NCI-H1048 (cell line): Measurements from ENCODE around the gene CRELD1.

Source experiments
- DNase-seq: peaks from one replicate; lab custom pipeline; 2025; lab: John Stamatoyannopoulos, UW

Gene CRELD1

DNA sequence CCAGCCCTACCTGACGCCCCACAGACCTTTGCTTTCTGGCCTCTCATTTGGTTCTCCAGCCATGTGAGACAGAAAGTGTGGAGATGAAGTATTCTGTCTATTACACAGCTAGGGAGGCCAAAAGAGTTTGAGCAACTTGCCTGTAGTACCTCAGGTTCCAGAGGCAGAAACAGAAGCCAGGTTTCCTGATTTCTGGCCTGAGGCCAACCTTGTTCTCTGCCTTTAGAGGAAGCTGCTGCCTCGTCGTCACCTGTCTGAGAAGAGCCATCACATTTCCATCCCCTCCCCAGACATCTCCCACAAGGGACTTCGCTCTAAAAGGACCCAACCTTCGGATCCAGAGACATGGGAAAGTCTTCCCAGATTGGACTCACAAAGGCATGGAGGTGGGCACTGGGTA is 27.2 kb upstream of the CRELD1 start:
- no peak for DNase-seq

DNA sequence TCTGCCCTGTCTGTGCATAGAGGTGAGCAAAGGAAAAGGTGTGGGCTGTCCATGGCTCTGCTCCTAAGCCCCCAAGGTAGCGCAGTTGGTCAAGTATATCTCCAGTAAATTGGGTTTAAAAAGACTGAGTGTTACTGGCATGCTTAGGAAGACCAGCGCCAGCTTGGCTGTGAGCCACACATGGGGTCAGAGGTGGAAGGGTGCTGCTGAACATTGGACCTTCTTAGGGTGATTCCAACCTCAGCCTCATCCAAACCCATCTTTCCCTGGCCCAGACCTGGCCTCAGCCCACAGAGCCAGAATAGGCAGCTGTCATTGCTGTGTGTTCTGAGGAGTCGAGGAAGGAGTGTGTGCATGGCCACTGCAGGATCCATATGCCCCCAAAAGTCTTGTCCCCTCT is 25.3 kb upstream of the CRELD1 start:
- DNase-seq: no peak

DNA sequence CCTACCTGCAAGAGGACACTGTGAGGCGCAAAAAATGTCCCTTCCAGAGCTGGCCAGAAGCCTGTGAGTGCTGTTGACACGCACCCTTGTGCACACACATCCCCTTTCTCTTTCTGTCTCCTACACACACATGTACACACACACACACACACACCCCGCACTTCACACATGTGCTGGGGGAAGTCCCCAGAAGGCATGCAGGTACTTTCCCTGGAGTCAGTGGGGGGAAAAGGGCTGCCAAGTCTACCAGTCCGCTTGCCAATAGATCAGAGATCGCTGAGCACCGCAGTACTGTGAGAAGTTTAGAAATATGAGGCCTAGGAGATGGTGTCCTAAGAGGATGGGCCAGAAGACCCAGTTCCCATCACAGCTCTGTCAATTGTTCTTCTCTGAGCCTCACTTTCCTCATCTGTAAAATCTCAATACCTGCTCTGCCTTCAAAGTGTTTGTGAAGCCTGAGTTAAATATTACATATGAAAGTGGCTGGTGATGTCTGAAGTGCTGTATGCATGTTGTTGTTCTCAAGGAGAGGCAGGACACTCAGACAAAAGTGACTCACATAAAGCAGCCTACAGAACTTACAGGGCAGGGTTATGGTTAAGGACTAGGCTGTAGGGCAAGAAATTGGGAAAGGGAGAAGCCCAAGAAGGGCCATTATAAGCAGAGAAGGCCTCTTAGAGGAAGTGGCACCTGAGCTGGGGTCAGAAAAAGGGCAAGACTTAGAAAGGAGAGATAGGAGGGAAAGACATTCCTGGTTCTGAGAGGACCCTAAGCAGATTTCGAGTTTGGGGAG is 24.2 kb upstream of the CRELD1 start:
- no peak for DNase-seq

DNA sequence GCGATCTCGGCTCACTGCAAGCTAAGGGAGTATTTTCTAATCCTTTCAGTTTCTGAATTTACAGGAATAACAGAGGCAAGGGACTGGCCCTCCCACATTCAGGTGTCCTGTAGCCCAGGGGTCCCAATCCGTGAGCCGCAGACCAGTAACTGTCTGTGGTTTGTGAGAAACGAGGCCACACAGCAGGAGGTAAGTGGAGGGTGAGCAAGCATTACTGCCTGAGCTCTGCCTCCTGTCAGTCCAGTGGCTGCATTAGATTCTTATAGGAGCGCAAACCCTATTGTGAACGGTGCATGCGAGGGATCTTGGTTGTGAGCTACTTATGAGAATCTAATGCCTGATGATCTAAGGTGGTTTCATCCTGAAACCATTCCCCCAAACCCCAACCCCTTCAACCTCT is 21.8 kb upstream of the CRELD1 start:
- DNase-seq: no peak

DNA sequence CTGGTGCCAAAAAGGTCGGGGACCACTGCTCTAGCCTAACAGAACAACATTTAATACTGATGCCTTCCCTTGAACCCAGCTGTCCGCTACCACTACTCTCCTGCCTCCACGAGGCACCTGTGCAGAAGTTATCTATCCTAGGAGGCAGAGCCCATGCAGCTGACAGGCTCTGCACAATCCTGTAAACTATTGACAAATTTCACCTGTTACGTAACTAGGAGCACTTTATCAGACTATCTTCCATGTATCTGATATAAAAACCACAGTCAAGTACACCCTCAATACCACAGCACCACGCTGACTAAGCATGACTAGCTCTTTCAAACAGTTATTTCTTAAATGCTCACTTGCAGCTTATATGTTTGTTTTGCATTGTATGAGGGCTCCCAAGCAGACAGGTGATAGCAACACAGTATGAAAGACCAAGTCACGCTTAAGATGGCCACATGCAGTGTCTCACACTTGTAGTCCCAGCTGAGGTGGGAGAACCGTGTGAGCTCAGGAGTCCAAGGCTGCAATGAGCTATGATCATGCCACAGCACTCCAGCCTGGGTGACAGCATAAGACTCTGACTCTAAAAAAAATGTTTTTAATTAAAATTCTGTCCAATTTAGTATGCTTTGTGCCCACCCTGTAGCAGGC is 21.2 kb upstream of the CRELD1 start:
- DNase-seq: no peak

DNA sequence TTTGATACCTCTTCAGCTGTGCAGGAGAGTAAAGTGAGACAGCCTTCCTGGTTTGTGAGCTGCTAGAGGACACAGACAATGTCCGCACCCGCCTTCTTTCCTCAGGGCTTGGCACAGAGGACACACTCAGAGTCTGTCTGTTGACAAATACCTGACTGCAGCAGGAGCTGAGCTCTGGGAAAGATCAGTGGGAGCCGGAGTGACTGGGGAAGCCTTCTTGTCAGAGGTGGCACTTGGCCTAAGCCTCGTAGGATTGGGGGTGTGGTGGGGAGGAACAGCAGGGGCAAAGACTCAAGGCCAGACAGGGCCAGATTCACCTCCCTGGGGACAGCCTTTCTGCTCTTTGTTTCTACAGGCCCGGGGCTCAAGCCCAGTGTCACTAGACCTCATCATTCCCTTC is 20.0 kb upstream of the CRELD1 start:
- DNase-seq: no peak

DNA sequence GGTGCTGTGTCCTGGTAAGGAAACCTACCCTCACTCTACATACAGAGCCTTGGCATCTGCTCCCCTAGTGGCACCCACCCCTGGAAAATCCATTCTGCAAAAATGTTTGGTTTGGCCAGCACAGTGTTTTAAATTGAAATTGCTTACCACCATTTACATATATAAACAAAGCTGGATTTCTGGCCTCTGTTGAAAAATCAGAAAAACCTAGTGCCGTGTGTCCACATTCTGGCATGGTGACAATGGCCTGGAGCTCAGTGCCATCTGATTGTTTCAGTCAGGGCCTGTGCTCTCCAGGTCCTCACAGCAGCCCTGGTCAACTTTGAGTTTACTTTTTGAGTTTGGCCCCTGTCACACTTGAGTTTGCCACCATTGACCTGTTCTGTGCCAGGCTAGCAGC is 19.6 kb upstream of the CRELD1 start:
- no peak for DNase-seq

DNA sequence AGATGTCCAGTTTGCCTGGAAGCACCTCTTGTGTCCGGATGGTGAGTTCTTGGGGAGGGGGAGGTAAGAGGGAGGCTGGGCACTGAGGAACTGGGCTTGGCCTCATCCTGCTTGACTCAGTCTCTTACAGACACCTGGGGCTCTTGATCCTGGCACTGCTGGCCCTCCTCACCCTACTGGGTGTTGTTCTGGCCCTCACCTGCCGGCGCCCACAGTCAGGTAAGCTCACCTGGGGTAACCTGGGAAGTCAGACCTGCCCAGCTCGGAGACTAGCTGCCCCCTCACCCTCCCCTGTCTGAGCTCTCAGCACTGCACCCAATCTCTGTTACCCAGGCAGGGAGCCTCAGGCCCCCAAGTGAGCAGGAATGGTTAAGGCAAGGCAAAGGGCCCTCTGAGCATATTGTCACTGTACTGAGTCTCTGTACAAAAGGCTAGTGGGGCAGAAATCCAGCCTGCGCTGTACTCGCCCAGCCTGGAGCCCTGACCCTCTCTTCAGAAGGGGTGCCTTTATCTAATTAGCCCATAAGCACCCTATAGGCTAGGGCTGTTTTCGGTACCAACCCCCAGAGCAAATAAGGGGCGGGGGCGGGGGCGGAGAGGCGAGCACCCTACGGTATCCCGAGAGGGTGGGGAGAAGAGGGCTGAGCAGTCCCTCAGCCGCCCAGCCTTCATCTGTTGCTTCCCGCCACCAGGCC is 18.9 kb upstream of the CRELD1 start:
- peak; percentile 3 for DNase-seq

DNA sequence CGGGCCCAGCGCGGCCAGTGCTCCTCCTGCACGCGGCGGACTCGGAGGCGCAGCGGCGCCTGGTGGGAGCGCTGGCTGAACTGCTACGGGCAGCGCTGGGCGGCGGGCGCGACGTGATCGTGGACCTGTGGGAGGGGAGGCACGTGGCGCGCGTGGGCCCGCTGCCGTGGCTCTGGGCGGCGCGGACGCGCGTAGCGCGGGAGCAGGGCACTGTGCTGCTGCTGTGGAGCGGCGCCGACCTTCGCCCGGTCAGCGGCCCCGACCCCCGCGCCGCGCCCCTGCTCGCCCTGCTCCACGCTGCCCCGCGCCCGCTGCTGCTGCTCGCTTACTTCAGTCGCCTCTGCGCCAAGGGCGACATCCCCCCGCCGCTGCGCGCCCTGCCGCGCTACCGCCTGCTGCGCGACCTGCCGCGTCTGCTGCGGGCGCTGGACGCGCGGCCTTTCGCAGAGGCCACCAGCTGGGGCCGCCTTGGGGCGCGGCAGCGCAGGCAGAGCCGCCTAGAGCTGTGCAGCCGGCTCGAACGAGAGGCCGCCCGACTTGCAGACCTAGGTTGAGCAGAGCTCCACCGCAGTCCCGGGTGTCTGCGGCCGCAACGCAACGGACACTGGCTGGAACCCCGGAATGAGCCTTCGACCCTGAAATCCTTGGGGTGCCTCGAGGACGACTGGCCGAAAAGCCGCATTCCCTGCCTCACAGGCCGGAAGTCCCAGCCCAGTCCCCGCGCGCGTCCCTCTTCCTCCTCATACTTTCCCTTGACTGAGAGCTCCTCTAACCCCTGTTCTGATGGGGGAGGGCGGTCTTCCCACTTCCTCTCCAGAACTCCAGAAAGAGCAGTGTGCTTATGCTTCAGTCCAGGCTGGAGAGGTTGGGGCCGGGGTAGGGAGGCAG is 18.1 kb upstream of the CRELD1 start:
- DNase-seq: no peak

DNA sequence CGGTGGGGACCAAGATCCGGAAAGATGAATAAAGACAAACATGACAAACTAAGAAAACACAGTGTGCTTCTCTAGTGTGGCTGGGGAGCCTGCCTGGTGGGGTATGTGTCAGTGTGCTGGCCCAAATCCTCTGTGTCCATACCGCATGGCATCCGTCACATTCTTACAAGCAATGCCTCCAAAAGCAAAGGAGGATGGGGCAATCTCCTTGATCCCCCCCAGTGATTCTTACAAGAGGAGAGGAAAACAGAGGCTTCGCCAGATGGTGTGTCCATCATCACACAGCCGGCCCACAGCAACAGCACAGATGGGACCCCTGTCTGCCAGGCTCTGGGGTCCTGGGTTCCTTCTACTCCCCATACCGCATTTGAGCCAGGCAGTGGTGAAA is 17.3 kb upstream of the CRELD1 start:
- DNase-seq: no peak

DNA sequence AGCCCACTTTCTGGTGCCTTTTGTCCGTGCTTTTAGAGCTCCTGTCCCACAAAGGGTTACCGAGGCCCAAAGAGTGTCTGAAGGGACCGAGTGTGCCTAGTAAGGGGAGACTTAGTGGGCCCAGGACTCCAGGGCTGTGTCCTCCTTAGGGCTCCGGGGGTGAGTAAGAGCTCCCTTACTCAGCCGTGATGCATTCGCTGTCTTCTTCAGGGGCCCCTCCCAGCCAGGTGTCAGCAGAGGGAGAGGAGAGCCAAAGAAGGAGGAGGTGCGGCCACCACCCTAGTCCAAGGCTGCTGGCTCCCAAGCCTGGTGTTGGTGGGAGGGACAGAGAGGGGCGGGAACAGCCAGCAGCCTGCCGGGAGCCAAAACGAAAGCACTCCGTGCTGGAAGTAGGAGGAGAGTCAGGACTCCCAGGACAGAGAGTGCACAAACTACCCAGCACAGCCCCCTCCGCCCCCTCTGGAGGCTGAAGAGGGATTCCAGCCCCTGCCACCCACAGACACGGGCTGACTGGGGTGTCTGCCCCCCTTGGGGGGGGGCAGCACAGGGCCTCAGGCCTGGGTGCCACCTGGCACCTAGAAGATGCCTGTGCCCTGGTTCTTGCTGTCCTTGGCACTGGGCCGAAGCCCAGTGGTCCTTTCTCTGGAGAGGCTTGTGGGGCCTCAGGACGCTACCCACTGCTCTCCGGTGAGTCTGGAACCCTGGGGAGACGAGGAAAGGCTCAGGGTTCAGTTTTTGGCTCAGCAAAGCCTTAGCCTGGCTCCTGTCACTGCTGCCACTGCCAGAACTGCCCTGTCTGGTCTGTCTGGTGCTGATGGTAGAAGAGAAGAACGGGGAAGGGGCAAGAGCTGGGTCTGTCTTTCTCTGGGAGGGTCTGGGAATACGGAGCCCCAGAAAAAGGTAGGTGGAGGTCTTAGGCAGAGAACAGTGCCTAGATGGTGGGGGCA is 16.6 kb upstream of the CRELD1 start, which contains the start of gene IL17RC:
TSS of gene IL17RC (plus strand) at position 365 of the 947 bp plus-strand sequence. CDS start at position 583, 218 bp downstream.
- peak; percentile 36 for DNase-seq

DNA sequence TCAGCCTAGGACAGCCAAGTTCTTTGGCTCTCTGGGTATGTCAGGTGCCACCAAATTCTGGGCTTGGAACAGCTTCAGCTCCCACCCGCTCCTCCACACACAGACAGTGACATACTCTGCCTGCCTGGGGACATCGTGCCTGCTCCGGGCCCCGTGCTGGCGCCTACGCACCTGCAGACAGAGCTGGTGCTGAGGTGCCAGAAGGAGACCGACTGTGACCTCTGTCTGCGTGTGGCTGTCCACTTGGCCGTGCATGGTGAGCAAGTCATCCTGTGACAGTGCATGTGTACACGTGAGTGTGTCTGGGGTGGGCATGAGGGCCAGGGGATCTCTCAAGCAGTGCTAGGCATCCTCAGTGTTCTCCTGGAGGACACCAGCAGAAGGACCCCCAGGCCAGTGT is 15.8 kb upstream of the CRELD1 start:
- DNase-seq: no peak

DNA sequence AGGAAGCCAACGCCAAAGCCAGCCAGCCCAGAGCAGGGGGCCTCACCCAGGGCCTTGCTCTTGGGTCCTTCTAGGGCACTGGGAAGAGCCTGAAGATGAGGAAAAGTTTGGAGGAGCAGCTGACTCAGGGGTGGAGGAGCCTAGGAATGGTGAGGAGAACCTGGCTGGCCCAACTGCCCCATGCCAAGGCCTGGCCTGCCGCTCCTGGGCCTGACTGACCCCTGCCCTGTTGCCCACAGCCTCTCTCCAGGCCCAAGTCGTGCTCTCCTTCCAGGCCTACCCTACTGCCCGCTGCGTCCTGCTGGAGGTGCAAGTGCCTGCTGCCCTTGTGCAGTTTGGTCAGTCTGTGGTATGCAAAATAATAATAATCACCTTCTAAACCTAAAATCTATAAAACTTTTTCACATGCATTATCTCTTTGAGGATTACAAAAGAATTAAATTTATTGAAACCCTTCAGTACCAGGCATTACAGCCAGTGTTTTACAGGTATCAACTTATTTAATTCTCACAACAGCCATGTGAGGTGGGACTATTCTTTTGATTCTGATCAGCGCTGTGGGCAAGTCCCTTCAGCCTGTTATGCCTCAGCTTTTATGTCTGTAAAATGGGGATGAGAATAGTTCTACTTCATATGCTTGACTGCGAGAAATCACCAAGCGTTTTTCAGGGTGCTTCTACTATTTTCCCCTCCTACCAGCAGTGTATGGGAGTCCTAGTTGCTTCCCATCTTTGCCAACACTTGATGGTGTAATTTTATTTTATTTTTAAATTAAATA is 15.2 kb upstream of the CRELD1 start:
- no peak for DNase-seq

DNA sequence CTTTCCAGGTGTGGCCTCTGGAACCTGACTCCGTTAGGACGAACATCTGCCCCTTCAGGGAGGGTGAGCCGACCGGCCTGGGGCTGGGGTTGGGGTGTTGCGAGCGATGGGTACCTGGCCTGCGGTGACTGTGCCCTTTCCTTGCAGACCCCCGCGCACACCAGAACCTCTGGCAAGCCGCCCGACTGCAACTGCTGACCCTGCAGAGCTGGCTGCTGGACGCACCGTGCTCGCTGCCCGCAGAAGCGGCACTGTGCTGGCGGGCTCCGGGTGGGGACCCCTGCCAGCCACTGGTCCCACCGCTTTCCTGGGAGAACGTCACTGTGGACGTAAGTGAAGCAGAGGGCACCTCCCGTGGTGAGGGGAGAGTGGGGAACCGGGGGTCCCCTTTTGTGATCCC is 5.5 kb upstream of the CRELD1 start:
- no peak for DNase-seq

DNA sequence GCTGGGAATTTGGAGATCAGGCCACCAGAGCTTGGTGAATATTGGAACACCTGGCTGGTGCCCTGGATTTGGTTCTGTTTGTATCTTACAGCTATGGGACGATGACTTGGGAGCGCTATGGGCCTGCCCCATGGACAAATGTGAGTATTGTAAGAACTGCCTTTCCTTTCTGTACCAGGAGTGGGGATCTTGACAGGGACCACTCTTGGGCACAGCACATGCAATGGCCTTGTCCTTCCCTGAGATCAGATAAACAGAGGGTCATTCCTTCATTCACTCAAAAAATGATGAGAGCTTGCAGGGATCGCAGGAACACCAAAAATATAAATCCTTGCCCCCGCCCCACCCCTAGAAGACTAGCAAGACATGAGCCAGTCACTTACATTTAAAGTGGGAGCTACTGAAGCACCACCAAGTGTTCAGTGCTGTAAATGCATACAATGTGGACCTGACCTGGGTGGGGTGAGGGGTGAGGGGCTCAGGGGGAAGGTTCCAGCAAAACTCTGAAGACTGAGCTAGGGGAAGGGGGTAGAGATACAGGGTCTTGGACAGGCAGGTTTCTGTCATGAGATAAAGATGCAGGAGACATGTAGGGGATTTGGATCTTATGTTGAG is 2.7 kb upstream of the CRELD1 start:
- DNase-seq: no peak

DNA sequence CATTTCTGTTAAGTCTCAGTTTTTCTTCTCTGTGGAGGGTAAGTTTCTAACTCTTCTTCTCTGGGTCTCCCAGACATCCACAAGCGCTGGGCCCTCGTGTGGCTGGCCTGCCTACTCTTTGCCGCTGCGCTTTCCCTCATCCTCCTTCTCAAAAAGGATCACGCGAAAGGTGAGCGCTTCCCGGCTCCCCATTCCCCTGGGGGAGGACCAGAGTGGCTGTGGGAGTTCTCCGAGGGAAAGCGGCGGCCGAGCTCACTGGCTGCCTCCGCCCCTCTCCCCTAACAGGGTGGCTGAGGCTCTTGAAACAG is 1.1 kb upstream of the CRELD1 start:
- no peak for DNase-seq

DNA sequence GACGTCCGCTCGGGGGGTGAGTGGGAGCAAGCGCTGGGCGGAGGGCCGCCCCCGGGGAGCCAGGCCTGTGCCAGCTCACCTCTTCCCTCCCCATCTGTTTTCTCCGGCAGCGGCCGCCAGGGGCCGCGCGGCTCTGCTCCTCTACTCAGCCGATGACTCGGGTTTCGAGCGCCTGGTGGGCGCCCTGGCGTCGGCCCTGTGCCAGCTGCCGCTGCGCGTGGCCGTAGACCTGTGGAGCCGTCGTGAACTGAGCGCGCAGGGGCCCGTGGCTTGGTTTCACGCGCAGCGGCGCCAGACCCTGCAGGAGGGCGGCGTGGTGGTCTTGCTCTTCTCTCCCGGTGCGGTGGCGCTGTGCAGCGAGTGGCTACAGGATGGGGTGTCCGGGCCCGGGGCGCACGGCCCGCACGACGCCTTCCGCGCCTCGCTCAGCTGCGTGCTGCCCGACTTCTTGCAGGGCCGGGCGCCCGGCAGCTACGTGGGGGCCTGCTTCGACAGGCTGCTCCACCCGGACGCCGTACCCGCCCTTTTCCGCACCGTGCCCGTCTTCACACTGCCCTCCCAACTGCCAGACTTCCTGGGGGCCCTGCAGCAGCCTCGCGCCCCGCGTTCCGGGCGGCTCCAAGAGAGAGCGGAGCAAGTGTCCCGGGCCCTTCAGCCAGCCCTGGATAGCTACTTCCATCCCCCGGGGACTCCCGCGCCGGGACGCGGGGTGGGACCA is 632 bp upstream of the CRELD1 start:
- DNase-seq: peak; percentile 63

DNA sequence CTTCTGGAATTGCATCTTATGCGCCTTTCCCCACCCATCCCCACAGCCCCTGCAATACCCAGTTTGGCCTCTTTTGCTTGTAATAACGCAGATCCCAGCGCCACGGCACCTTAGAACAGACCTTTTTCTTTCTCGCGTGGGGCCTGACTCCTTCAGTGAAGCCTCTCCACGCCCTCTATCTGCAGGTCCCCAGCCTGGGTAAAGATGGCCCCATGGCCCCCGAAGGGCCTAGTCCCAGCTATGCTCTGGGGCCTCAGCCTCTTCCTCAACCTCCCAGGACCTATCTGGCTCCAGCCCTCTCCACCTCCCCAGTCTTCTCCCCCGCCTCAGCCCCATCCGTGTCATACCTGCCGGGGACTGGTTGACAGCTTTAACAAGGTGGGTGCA is 594 bp downstream of the CRELD1 start:
- no peak for DNase-seq

DNA sequence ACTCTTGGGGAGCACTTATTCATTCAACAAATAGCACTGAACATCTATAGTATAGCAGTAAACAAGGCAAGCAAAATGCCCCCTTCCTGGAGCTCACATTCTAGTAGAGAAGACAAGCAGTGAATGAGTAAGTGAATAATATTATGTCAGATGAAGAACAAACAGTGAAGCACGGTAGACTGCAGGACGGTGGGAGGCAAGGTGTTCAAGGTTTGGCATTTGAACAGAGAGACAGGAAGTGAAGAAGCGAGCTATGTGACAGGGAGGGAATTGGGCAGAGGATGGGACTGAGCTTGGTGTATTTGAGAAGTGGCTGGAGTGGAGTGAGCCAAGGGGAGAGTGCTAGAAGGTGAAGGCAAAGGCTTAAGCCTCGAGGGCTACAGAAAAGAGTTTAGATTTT is 1.4 kb downstream of the CRELD1 start:
- no peak for DNase-seq
